Fibroblast of villous mesenchyme (primary cell): Measurements from ENCODE around the gene CCDC136. TPM values are rescaled to one million over a fixed set of nuclear protein-coding genes. Genes with fewer than 3 reads are reported as not detected.

Source experiments
- DNase-seq: peaks from one replicate; pipeline ENCODE4 v3.0.0-alpha.2; 2010; ENCODE audit warnings: low read depth
- H3K4me3 ChIP-seq: 2 replicates; pipeline ENCODE4 v1.5.1; 2011; ENCODE audit warnings: low read depth, mild to moderate bottlenecking, low read length
- total RNA-seq: library from RNA; depleted of rRNA; stranded (reverse); fragments of >200 nt; gene quantifications from 2 replicates; pipeline ENCODE4 v1.2.3, GENCODE V29; 2012
- TF ChIP-seq, protein P1 (sequence below): IDR thresholded peaks from 2 replicates; pipeline ENCODE4 v1.5.1; 2012; ENCODE audit warnings: low read depth, mild to moderate bottlenecking, low read length; ENCODE audit not compliant: insufficient read depth

CCDC136 gene
- total RNA-seq, 1 donor, result 9.9 TPM

DNA sequence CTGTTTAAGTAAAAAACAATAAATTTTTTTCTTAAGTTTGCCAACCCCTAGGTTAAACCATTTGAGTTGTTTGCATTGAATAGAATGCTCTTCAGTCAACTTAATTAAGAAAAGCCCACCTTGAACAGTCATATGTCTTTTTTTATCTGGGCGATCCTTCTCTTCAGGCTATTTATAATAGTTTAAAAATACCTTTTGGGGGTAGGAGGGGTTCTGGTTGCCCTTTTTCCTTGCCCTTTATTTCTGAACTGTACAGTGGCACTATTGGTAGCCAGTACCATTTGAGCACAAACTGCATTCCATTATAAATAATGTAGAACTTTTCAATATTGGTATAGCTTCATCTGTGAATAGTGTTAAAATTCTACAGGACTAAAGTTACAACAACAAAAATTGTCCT lies 39.5 kb upstream of the CCDC136 start:
- DNase-seq, result no peak
- H3K4me3 ChIP-seq, result no peak overlapping the region
- TF ChIP-seq, protein P1, sequence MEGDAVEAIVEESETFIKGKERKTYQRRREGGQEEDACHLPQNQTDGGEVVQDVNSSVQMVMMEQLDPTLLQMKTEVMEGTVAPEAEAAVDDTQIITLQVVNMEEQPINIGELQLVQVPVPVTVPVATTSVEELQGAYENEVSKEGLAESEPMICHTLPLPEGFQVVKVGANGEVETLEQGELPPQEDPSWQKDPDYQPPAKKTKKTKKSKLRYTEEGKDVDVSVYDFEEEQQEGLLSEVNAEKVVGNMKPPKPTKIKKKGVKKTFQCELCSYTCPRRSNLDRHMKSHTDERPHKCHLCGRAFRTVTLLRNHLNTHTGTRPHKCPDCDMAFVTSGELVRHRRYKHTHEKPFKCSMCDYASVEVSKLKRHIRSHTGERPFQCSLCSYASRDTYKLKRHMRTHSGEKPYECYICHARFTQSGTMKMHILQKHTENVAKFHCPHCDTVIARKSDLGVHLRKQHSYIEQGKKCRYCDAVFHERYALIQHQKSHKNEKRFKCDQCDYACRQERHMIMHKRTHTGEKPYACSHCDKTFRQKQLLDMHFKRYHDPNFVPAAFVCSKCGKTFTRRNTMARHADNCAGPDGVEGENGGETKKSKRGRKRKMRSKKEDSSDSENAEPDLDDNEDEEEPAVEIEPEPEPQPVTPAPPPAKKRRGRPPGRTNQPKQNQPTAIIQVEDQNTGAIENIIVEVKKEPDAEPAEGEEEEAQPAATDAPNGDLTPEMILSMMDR, result no peak

DNA sequence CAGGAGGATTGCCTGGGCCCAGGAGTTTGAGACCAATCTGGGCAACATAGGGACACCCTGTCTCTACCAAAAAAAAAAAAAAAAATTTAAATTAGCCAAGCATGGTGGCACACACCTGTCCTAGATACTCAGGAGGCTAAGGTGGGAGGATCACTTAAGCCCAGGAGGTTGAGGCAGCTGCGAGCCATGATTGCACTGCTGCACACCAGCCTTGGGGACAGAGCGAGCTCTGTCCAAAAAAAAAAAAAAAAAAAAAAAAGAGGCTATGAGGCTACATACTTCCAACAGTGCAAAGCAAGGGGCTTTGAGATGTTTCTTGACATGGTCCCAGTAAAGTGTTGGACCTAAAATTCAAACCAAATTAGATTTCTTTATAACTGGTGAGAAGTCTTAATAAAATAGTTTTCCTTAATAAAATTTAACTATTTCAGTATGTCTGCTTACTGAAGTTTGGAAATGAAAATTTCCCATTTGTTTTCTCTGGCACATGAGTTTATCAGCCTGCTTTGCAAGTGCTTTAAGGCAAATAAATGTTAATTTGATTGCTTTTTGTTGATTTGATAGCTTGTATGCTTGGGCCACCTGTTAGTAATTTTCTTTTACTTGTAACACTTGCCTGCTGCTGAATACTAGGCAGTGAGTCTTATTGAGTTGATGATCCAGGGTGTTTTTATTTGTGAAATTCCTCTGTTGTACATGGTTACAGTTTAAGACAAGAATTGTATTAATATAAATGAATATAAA lies 36.5 kb upstream of the CCDC136 start:
- TF ChIP-seq, protein P1, result no peak
- H3K4me3 ChIP-seq, result no peak overlapping the region
- DNase-seq, result no peak

DNA sequence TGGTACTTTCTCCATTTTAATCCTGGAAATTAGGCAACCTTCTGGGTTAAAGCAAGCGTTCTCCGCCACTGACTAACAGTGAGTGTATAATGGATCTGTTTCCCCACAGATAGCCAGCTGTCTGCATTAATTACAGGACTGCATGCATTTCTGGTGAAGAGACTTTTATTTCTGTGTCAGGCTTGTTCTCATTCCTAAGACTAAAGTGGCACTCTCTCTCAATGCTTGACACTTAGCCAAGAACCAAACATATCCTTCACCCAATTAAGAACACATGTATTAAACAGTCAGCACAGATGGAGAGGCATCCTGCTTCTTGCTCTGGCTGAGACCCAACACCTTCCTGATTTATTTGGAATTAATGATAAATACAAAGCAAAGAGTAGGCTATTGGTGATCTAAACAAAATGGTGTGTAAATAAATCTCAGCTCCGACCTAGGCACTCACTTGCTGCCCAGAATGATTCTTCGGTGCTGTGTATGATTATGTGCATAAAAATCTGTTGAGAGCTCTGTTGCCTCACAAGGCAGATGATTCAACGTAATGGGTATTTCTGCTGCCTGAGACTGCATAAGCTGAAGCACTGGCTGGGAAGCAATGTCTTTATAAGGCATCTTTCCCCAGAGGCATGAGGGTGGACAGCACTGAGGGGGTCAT lies 35.8 kb upstream of the CCDC136 start:
- TF ChIP-seq, protein P1, result no peak
- no peak overlapping the region for H3K4me3 ChIP-seq
- DNase-seq, result peak; percentile 84

DNA sequence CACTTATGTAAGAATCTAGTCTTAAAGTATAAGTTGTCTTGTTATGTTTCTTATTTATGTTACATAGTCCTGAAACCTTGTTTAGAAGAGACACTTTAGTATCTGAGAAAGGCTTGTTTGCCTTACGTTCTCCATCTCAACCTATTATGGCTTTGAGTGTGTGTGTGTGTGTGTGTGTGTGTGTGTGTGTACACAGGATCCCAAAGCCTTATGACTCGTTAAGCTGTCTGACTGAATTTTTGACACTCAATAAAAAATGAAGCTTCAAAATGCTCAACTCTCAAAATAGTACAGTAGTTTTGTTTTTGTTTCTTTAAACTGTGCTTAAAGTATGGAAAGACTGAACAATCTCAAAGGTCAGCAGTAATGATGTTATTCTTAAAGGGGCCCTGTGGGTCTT lies 34.6 kb upstream of the CCDC136 start:
- TF ChIP-seq, protein P1, result no peak
- H3K4me3 ChIP-seq, result no peak overlapping the region
- peak; percentile 38 for DNase-seq

DNA sequence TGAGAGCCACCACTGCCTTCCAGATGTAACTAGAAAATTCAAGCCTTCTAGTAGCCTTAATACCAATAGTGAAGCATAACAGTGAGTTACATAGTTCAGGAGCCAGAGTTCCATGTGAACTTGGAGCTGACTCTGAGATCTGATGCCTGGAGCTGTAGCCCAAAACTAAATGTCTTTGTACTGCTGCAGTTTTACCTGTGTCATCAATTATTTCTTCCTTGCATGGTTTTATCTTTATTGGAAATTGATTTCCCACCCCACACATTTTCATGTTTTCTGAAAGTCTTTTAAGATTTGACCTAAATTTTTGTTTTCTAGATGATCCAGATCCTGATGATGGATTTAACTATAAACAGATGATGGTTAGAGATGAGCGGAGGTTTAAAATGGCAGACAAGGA lies 33.2 kb upstream of the CCDC136 start:
- no peak for DNase-seq
- TF ChIP-seq, protein P1, result no peak
- no peak overlapping the region for H3K4me3 ChIP-seq

DNA sequence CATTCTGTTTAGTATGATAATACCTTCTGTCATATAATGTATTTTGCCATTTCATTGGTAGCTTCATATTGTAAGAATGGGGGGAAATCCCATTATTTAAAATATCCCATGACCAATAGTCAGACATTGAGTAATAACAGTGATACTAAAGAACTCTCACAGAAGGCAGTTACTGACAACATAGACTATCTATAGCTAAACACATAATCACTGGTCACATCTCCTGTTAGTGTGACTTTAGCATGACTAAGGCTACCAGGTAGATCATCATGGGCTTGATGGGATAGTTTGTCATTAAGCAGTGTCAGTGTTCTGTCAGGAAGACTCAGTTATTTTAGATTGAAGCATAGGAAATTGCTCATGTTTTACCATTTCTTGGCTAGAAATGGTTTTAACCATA lies 32.5 kb upstream of the CCDC136 start:
- TF ChIP-seq, protein P1, result no peak
- no peak overlapping the region for H3K4me3 ChIP-seq
- DNase-seq, result no peak
